IMR-90 (cell line): ENCODE data around the gene GPR39. TPM values are rescaled to one million over a fixed set of nuclear protein-coding genes. Genes with fewer than 3 reads are reported as not detected.

Experiments used
- ATAC-seq: fragments of 200-7000 bp; cut with Tn5 transposase; 2 replicates; pipeline ENCODE4 v1.9.1; 2020; ENCODE audit warnings: low read depth, mild to moderate bottlenecking, moderate library complexity
- BruUV-seq: library from RNA; stranded (reverse); fragments of 400-500 nt; replicated peaks from 2 replicates; lab custom pipeline; 2021; lab: Mats Ljungman, UMichigan
- CTCF ChIA-PET: fragments of 300-600 bp; formaldehyde crosslinking; extraction: SDS; loops from one replicate; lab custom pipeline; 2021; ENCODE audit warnings: antibody characterized with exemption; lab: Yijun Ruan, JAX
- POLR2A ChIA-PET: fragments of 300-600 bp; sonication (Branson Sonifier 250); formaldehyde crosslinking; loops from one replicate; lab custom pipeline; 2022; ENCODE audit warnings: antibody characterized with exemption; ENCODE audit not compliant: unreplicated experiment; lab: Charles Lee
- DNase-seq: peaks from one replicate; pipeline ENCODE4 v3.0.0; 2013
- H2AFZ ChIP-seq: replicated peaks from 2 replicates; pipeline ENCODE3; 2013; ENCODE audit warnings: low read length, mild to moderate bottlenecking; ENCODE audit not compliant: poor library complexity
- H2AK5ac ChIP-seq: 2 replicates; pipeline ENCODE4 v1.6.1; 2013; ENCODE audit warnings: low read depth, low read length, inconsistent platforms
- H2AK9ac ChIP-seq: replicated peaks from 2 replicates; pipeline ENCODE3; 2013; ENCODE audit warnings: mild to moderate bottlenecking, low read depth, low read length, moderate library complexity; ENCODE audit not compliant: poor library complexity
- H2BK120ac ChIP-seq: 2 replicates; pipeline ENCODE4 v1.6.1; 2013; ENCODE audit warnings: low read depth, low read length, inconsistent platforms
- H2BK15ac ChIP-seq: 3 replicates; pipeline ENCODE4 v1.6.1; 2013; ENCODE audit warnings: low read depth, low read length, inconsistent platforms
- H2BK20ac ChIP-seq: 2 replicates; pipeline ENCODE4 v1.6.1; 2013; ENCODE audit warnings: low read depth, mild to moderate bottlenecking, inconsistent platforms, low read length, moderate library complexity
- H2BK5ac ChIP-seq: 2 replicates; pipeline ENCODE4 v1.6.1; 2013; ENCODE audit warnings: mild to moderate bottlenecking, low read depth, low read length, inconsistent platforms; ENCODE audit not compliant: poor library complexity, severe bottlenecking
- H3K14ac ChIP-seq: replicated peaks from 2 replicates; pipeline ENCODE4 v1.6.1; 2013; ENCODE audit warnings: low read depth, low read length, inconsistent platforms
- H3K18ac ChIP-seq: 2 replicates; pipeline ENCODE4 v1.6.1; 2013; ENCODE audit warnings: low read depth, low read length, control low read depth
- H3K23ac ChIP-seq: 2 replicates; pipeline ENCODE4 v1.6.1; 2013; ENCODE audit warnings: low read depth, low read length, inconsistent platforms
- H3K27ac ChIP-seq: 2 replicates; pipeline ENCODE4 v1.5.1; 2013; ENCODE audit warnings: mild to moderate bottlenecking, control low read depth, low read length; ENCODE audit not compliant: insufficient read depth
- H3K27me3 ChIP-seq: 2 replicates; pipeline ENCODE4 v1.6.1; 2013; ENCODE audit warnings: low read length; ENCODE audit not compliant: control insufficient read depth, insufficient read depth
- H3K36me3 ChIP-seq: 2 replicates; pipeline ENCODE4 v1.6.1; 2013; ENCODE audit warnings: low read length, mixed read lengths; ENCODE audit not compliant: control insufficient read depth, insufficient read depth
- H3K4ac ChIP-seq: 2 replicates; pipeline ENCODE4 v1.6.1; 2013; ENCODE audit warnings: low read depth, low read length, inconsistent platforms
- H3K4me1 ChIP-seq: 2 replicates; pipeline ENCODE4 v1.6.1; 2013; ENCODE audit warnings: low read length, mixed read lengths; ENCODE audit not compliant: control insufficient read depth, insufficient read depth
- H3K4me2 ChIP-seq: 2 replicates; pipeline ENCODE4 v1.6.1; 2013; ENCODE audit warnings: low read depth, mild to moderate bottlenecking, control low read depth, low read length, moderate library complexity
- H3K4me3 ChIP-seq: 2 replicates; pipeline ENCODE4 v1.5.1; 2013; ENCODE audit warnings: low read depth, mild to moderate bottlenecking, control low read depth, low read length, moderate library complexity; ENCODE audit not compliant: insufficient read depth
- H3K56ac ChIP-seq: 2 replicates; pipeline ENCODE4 v1.6.1; 2013; ENCODE audit warnings: low read length, inconsistent platforms; ENCODE audit not compliant: insufficient read depth; ENCODE audit errors: extremely low read depth
- H3K79me1 ChIP-seq, 2 experiments: 2 replicates each; pipeline ENCODE4 v1.6.1; 2013; ENCODE audit warnings: low read length in 2 of 2, inconsistent platforms in 1 of 2, low read depth in 1 of 2
- H3K9ac ChIP-seq: 2 replicates; pipeline ENCODE4 v1.6.1; 2013; ENCODE audit warnings: low read depth, low read length, control low read depth
- H3K9me1 ChIP-seq: 2 replicates; pipeline ENCODE4 v1.6.1; 2013; ENCODE audit warnings: low read length, inconsistent platforms; ENCODE audit not compliant: insufficient read depth
- H3K9me3 ChIP-seq: 2 replicates; pipeline ENCODE4 v1.6.1; 2013; ENCODE audit warnings: low read length; ENCODE audit not compliant: control insufficient read depth, insufficient read depth
- H4K20me1 ChIP-seq: 2 replicates; pipeline ENCODE4 v1.6.1; 2013; ENCODE audit warnings: low read length, inconsistent platforms; ENCODE audit not compliant: insufficient read depth
- H4K5ac ChIP-seq: 2 replicates; pipeline ENCODE4 v1.6.1; 2013; ENCODE audit warnings: mild to moderate bottlenecking, low read depth, low read length, control low read depth
- H4K8ac ChIP-seq, 2 experiments: 2 replicates each; pipeline ENCODE4 v1.6.1; 2013; ENCODE audit warnings: low read depth in 2 of 2, low read length in 2 of 2, control low read depth in 1 of 2, inconsistent platforms in 1 of 2
- H4K91ac ChIP-seq: 2 replicates; pipeline ENCODE4 v1.6.1; 2013; ENCODE audit warnings: low read depth, low read length, inconsistent platforms; ENCODE audit not compliant: insufficient read depth
- CEBPB ChIP-seq: IDR thresholded peaks from 2 replicates; pipeline ENCODE4 v1.6.1; 2012; ENCODE audit warnings: low read depth, low read length, improper control_type of control experiment
- CHD1 ChIP-seq: IDR thresholded peaks from 2 replicates; pipeline ENCODE4 v1.6.1; 2012; ENCODE audit warnings: low read depth, low read length, improper control_type of control experiment
- MAFK ChIP-seq: IDR thresholded peaks from 2 replicates; pipeline ENCODE4 v1.6.1; 2012; ENCODE audit warnings: low read depth, low read length, improper control_type of control experiment
- MAZ ChIP-seq: IDR thresholded peaks from 2 replicates; pipeline ENCODE4 v1.6.1; 2012; ENCODE audit warnings: low read depth, mild to moderate bottlenecking, low read length, improper control_type of control experiment, moderate library complexity, borderline replicate concordance
- POLR2A ChIP-seq: IDR thresholded peaks from 2 replicates; pipeline ENCODE4 v1.6.1; 2012; ENCODE audit warnings: mild to moderate bottlenecking, low read depth, low read length
- RAD21 ChIP-seq: IDR thresholded peaks from 2 replicates; pipeline ENCODE4 v1.6.1; 2012; ENCODE audit warnings: low read length, improper control_type of control experiment
- RCOR1 ChIP-seq: IDR thresholded peaks from 2 replicates; pipeline ENCODE4 v1.6.1; 2012; ENCODE audit warnings: mild to moderate bottlenecking, low read length, improper control_type of control experiment; ENCODE audit not compliant: insufficient replicate concordance
- RFX5 ChIP-seq: IDR thresholded peaks from 2 replicates; pipeline ENCODE4 v1.8.0; 2012; ENCODE audit warnings: low read depth, mild to moderate bottlenecking, low read length, moderate library complexity
- WGBS, 2 experiments: methylation state at CpG; one replicate each; pipeline versions ENCODE4 v1.1.5 to v1.1.7; 2013; ENCODE audit warnings: missing lambda C conversion rate in 2 of 2; ENCODE audit not compliant: insufficient read length in 1 of 2; ENCODE audit errors: extremely low coverage in 2 of 2; 5-methylcytosine and 5-hydroxymethylcytosine counted together
- dilution Hi-C: fragments of 300-500 bp; cut with HindIII; formaldehyde crosslinking; loops from one replicate; pipeline ENCODE4 v1.14.3; 2018; ENCODE audit warnings: low sequenced_read_pairs; ENCODE audit not compliant: unreplicated experiment
- in situ Hi-C: fragments of 300-500 bp; cut with MboI; formaldehyde crosslinking; loops from 3 replicates; pipeline ENCODE4 v1.14.3; 2019; ENCODE audit warnings: low sequenced_read_pairs, inconsistent platforms, mixed read lengths
- intact Hi-C: fragments of 100-400 bp; cut with micrococcal nuclease; formaldehyde crosslinking; loops from 2 replicates; pipeline ENCODE4 v1.10.0; 2022
- polyA plus RNA-seq, 3 experiments: library from polyadenylated mRNA; depleted of rRNA; stranded (reverse); fragments of >200 nt; gene quantifications; 2 replicates each; pipeline ENCODE4 v1.2.3, GENCODE V29; 2012; ENCODE audit warnings: low replicate concordance in 1 of 3
- total RNA-seq: library from RNA; depleted of rRNA; stranded (reverse); fragments of >200 nt; gene quantifications from 2 replicates; pipeline ENCODE4 v1.2.3, GENCODE V29; 2012

Gene GPR39
- total and polyA plus RNA-seq, 2 of the 4 experiments (the other 2 are of a cell fraction) = 4.4 to 9.0 TPM

DNA sequence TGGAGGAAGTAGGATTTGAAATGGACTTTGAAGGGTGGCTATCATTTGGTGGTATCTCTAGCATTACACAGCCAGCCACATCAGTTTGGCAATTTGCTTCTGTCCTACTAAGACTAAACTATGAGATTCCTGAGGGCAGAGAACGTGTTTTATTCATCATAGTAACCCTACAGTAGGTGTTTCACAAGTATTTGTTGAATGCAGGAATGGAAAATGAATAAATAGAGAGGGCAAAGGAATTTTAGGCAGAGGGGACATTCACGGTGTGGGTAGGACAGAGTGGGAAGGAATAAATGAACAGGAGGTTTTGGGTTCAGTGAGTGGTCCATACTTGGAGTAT lies 15.7 kb upstream of the GPR39 start:
- no peak for TF ChIP-seq CEBPB
- TF ChIP-seq RAD21 = no peak
- TF ChIP-seq RFX5 = no peak
- TF ChIP-seq CHD1 = no peak
- TF ChIP-seq MAFK = no peak
- TF ChIP-seq MAZ = no peak
- no peak for TF ChIP-seq POLR2A
- no peak for TF ChIP-seq RCOR1
- Histone ChIP-seq H2AFZ (no peak overlapping the region), H2AK5ac (no peak overlapping the region), H2BK120ac (no peak overlapping the region), H4K5ac (no peak overlapping the region), H2BK5ac (no peak overlapping the region), H3K36me3 (no peaks in the 10 kb centered on the region), H3K9me1 (no peaks in the 10 kb centered on the region), H2AK9ac (no peak overlapping the region), H4K91ac (no peak overlapping the region), H3K4me1 (no peaks in the 10 kb centered on the region), H4K8ac (no peak overlapping the region), H3K79me1 (no peaks in the 10 kb centered on the region), H3K23ac (no peak overlapping the region), H2BK20ac (no peak overlapping the region), H3K4me3 (no peak overlapping the region), H4K20me1 (no peaks in the 10 kb centered on the region), H3K9me3 (no peaks in the 10 kb centered on the region; the same call in 1 of the 2 replicates), H3K14ac (no peak overlapping the region), H3K18ac (no peak overlapping the region), H3K4me2 (no peak overlapping the region), H2BK15ac (no peak overlapping the region), H3K9ac (no peak overlapping the region), H3K4ac (no peak overlapping the region), H3K27me3 (peaks cover 9% of the 10 kb centered on the region), H3K56ac (no peak overlapping the region), H3K27ac (no peak overlapping the region)
- in situ Hi-C loops = no loop called here
- DNase-seq (no peak), ATAC-seq (no peak)
- WGBS, 2 experiments = no CpG with 5 or more reads among the region's 2 CpGs
- dilution Hi-C loops = no loop called here
- BruUV-seq = no TSS peak
- CTCF ChIA-PET = interaction anchor here (1.3 kb wide), 1 partner anchor 52 kb away, joined by 6 read pairs; no protein-coding TSS in a partner anchor
- POLR2A ChIA-PET = no interaction called here
- intact Hi-C loops = no loop called here
